Measurements from ENCODE around the gene CCDC85C. TPM values are rescaled to one million over a fixed set of nuclear protein-coding genes. Genes with fewer than 3 reads are reported as not detected.

CCDC85C gene
- total RNA-seq, 1 experiment from 2014 or later, result 36.4 TPM

GRCh38 chr14:99479906-99480869 lies 123.8 kb downstream of the CCDC85C start, which contains the start of gene SETD3:
Gene SETD3 (minus strand): TSS chr14:99480859. CDS start chr14:99465805, 15,054 bp downstream.
- H4K20me1 ChIP-seq (ENCODE audit: low read length), result peaks cover 57% of the 10 kb centered on the region
- peak within 1 kb of the TSS; percentile 95 for H3K4me2 ChIP-seq (ENCODE audit: low read length)
- peak; percentile 54 for DNase-seq
- ChIA-PET CTCF (interaction anchor here (0.6 to 1.2 kb wide), 5 partner anchors 10 to 123 kb away, joined by 3 to 7 read pairs (median 4); partner anchors contain the start of gene CCDC85C), POLR2A (ENCODE audit: unreplicated experiment) (interaction anchor here (0.6 to 1.0 kb wide), 4 partner anchors 11 to 204 kb away, joined by 3 to 4 read pairs (median 3); partner anchors contain the start of gene CYP46A1)
- peak within 1 kb of the TSS; percentile 82 for H2AFZ ChIP-seq (ENCODE audit: low read length)
- H3K36me3 ChIP-seq (ENCODE audit: low read depth, low read length), result no peaks in the 10 kb centered on the region
- no peaks in the 10 kb centered on the region for H3K9me3 ChIP-seq (ENCODE audit: low read length)
- no peaks in the 10 kb centered on the region for H3K27me3 ChIP-seq (ENCODE audit: low read length)
- peak; percentile 1 for ATAC-seq
- H3F3A ChIP-seq (ENCODE audit: low read length, unreplicated experiment), result no peaks in the 10 kb centered on the region
- peak within 1 kb of the TSS; percentile 89 for H3K4me3 ChIP-seq (ENCODE audit: low read length)
- no peaks in the 10 kb centered on the region for H3K9me2 ChIP-seq (replicated peaks; ENCODE audit: low read length)
- peak within 1 kb of the TSS; percentile 36 for H3K27ac ChIP-seq (ENCODE audit: low read length)
- peaks cover 90% of the 10 kb centered on the region for H3K79me2 ChIP-seq (ENCODE audit: low read length)
- BruUV-seq (replicated peaks), result no TSS peak
- H3K4me1 ChIP-seq (ENCODE audit: insufficient read depth, low read length), result peaks cover 22% of the 10 kb centered on the region
- intact Hi-C loops (cut with micrococcal nuclease), result no loop called here
- no peak for TF ChIP-seq CTCF (conservative IDR thresholded peaks at IDR 0.05; ENCODE audit: low read depth, low read length)
- TF ChIP-seq EZH2phosphoT487 (IDR thresholded peaks at IDR 0.05; ENCODE audit: borderline replicate concordance, low read length), result no peak
- no peak for TF ChIP-seq EZH2 (IDR thresholded peaks at IDR 0.05; ENCODE audit: low read length, unreplicated experiment)
- H3K9ac ChIP-seq (ENCODE audit: low read length), result peak within 1 kb of the TSS; percentile 86

GRCh38 chr14:99479160-99479905 lies 124.7 kb downstream of the CCDC85C start:
- Histone ChIP-seq H3K4me2 (ENCODE audit: low read length) (peak overlapping the region; percentile 95), H3K27ac (ENCODE audit: low read length) (peak overlapping the region; percentile 18), H2AFZ (ENCODE audit: low read length) (peak overlapping the region; percentile 82), H3K27me3 (ENCODE audit: low read length) (no peaks in the 10 kb centered on the region), H3K4me3 (ENCODE audit: low read length) (peak overlapping the region; percentile 89), H3F3A (ENCODE audit: low read length, unreplicated experiment) (no peaks in the 10 kb centered on the region), H3K9me3 (ENCODE audit: low read length) (no peaks in the 10 kb centered on the region), H3K9me2 (replicated peaks; ENCODE audit: low read length) (no peaks in the 10 kb centered on the region), H4K20me1 (ENCODE audit: low read length) (peaks cover 49% of the 10 kb centered on the region), H3K9ac (ENCODE audit: low read length) (peak overlapping the region; percentile 65), H3K36me3 (ENCODE audit: low read depth, low read length) (no peaks in the 10 kb centered on the region), H3K4me1 (ENCODE audit: insufficient read depth, low read length) (peaks cover 21% of the 10 kb centered on the region), H3K79me2 (ENCODE audit: low read length) (peaks cover 90% of the 10 kb centered on the region)
- DNase-seq, result no peak
- ChIA-PET CTCF (interaction anchor here (0.6 to 0.7 kb wide), 2 partner anchors 10 to 17 kb away, joined by 3 to 4 read pairs; no protein-coding TSS in a partner anchor), POLR2A (ENCODE audit: unreplicated experiment) (interaction anchor here (0.7 kb wide), 1 partner anchor 13 kb away, joined by 3 read pairs; no protein-coding TSS in a partner anchor)
- TSS peak; percentile 37 for BruUV-seq (replicated peaks)
- intact Hi-C loops (cut with micrococcal nuclease), result no loop called here
- no peak for TF ChIP-seq EZH2 (IDR thresholded peaks at IDR 0.05; ENCODE audit: low read length, unreplicated experiment)
- no peak for TF ChIP-seq CTCF (conservative IDR thresholded peaks at IDR 0.05; ENCODE audit: low read depth, low read length)
- no peak for TF ChIP-seq EZH2phosphoT487 (IDR thresholded peaks at IDR 0.05; ENCODE audit: borderline replicate concordance, low read length)
- ATAC-seq, result no peak

Measured in PC-3 (cell line).